OCI-LY3 (cell line): ENCODE data around the gene CT45A1.
A peak's percentile ranks its signal among the peaks of the same experiment; 100 is the strongest.

Source experiments
- CTCF ChIP-seq: fragments of 200-600, 300-600 bp; sonication (generic); IDR thresholded peaks from 2 replicates; pipeline ENCODE4 v1.5.1; 2014; ENCODE audit warnings: antibody characterized with exemption, low read length, low read depth
- EZH2phosphoT487 ChIP-seq: fragments of 200-600 bp; shearing (Covaris generic); IDR thresholded peaks from 2 replicates; pipeline ENCODE4 v1.6.1; 2018; ENCODE audit warnings: antibody characterized with exemption, mixed run types, low read depth

GRCh38 chrX:135707880-135708279 lies 5.6 kb upstream of the CT45A1 start:
- no peak for TF ChIP-seq EZH2phosphoT487
- TF ChIP-seq CTCF: peak; percentile 74
